GM12873 (cell line): ENCODE results near the gene MED15.

Source experiments
- TF ChIP-seq, protein P1 (sequence below): IDR thresholded peaks from 2 replicates; pipeline ENCODE4 v1.5.1; 2012; ENCODE audit warnings: low read depth, mild to moderate bottlenecking, moderate library complexity, low read length, control low read depth; ENCODE audit not compliant: insufficient read depth; ENCODE audit errors: missing control alignments

MED15 gene, protein sequence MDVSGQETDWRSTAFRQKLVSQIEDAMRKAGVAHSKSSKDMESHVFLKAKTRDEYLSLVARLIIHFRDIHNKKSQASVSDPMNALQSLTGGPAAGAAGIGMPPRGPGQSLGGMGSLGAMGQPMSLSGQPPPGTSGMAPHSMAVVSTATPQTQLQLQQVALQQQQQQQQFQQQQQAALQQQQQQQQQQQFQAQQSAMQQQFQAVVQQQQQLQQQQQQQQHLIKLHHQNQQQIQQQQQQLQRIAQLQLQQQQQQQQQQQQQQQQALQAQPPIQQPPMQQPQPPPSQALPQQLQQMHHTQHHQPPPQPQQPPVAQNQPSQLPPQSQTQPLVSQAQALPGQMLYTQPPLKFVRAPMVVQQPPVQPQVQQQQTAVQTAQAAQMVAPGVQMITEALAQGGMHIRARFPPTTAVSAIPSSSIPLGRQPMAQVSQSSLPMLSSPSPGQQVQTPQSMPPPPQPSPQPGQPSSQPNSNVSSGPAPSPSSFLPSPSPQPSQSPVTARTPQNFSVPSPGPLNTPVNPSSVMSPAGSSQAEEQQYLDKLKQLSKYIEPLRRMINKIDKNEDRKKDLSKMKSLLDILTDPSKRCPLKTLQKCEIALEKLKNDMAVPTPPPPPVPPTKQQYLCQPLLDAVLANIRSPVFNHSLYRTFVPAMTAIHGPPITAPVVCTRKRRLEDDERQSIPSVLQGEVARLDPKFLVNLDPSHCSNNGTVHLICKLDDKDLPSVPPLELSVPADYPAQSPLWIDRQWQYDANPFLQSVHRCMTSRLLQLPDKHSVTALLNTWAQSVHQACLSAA

DNA sequence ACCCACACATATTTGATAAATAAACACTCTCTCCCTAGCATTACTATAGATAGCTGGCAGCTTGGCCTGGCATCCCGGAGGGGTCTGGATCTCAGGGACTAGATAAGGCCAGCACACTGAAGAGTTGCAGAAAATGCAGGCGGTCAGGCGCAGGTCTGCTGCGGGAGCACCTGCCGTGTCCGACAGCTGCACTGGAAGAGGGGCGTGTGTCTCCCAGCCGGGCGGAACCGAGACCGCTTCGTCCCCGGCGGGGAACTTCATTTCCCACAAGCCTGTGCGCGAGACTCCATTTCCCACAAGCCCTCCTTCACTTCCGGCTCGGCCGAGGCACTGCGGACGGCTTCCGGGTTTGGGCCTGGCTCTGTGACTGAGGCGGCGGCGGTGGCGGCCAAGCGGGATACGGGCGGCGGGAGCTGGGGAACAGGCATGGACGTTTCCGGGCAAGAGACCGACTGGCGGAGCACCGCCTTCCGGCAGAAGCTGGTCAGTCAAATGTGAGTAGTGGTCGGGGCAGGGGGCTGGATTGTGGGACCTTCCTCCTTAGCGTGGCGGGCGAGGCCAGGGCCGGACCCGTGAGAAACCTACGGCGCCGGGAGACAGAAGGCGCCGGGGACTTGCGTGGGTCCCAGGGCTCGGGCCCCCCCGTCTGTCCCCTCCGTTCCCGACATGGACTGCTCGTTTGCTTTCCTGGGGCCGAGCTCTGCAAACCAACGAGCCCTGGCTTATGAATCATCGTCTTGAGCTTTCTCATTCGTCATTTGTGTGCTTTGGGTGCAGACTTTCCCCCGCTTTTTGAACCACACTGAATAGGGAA is at the start of gene MED15:
Gene MED15 (plus strand): TSS at position 358 of the 814 bp plus-strand sequence. CDS start 69 bp downstream, at position 427.
- TF ChIP-seq, protein P1, sequence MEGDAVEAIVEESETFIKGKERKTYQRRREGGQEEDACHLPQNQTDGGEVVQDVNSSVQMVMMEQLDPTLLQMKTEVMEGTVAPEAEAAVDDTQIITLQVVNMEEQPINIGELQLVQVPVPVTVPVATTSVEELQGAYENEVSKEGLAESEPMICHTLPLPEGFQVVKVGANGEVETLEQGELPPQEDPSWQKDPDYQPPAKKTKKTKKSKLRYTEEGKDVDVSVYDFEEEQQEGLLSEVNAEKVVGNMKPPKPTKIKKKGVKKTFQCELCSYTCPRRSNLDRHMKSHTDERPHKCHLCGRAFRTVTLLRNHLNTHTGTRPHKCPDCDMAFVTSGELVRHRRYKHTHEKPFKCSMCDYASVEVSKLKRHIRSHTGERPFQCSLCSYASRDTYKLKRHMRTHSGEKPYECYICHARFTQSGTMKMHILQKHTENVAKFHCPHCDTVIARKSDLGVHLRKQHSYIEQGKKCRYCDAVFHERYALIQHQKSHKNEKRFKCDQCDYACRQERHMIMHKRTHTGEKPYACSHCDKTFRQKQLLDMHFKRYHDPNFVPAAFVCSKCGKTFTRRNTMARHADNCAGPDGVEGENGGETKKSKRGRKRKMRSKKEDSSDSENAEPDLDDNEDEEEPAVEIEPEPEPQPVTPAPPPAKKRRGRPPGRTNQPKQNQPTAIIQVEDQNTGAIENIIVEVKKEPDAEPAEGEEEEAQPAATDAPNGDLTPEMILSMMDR: no peak

DNA sequence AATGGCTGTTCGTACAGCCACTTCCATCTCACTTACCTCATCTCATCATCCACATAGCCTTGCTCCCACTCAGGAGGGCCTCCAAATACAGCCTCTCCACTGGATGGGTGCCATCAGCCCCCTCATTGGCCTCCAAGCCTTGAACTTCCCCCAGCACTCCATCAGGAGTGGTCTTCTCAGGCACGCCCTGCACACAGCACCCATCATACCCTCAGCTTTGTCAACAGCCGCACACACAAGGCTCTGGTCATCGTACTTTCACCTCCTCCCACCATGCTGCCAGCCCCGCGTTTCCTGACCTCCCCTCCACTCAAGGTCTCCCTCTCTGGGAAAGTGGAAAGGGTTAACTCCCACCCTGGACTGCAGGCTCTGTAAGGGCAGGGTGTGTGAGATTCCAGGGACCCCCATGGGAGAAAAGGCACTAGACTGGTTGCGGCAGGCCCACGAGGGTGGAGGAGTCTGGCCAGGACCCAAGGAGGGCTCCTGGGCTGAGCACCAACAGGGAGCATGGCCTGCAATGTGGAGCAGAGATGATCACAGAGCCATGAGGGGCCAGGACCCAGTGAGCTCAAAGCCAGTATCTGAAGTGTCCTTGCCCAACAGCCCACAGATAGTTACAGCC is 48.8 kb upstream of the MED15 start:
- TF ChIP-seq, protein P1: no peak

DNA sequence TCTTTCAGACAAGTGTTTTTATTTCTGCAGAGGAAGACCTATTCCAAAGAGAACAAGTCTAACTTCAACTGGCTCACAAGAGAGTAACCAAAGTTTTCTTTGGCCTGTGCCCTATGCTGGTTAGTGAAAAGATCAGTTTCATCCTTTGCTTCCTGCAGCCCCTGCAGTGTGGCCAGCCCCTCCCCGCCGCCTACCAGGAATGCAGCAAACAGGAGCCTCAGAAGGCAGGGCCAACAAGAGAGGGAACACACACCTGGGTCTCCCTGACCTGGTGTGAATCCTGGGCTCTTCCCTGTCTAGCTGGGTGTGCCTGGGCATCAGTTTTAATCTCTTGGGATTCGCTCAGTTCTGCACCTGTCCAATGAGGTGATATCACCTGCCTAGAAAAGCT is 48.3 kb upstream of the MED15 start:
- TF ChIP-seq, protein P1: no peak

DNA sequence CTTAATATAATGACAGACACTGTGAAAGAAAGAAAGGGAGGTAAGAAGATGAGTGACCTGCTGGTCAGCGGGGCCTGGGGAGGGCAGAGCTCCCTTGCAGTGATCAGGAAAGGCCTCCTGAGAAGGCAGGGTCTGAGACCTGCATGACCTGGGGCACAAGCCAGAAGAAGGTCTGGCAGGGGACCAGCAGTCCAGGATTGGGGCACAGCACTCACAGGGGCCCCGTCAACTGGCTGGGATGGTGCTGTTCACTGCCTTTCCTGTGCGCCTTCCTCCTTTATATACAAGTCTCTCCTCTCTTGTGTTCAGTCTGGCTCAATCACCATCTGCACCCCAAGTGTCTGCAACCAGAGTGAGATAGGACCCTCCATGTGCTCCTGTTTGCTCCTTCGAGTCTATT is 47.5 kb upstream of the MED15 start:
- TF ChIP-seq, protein P1: no peak

DNA sequence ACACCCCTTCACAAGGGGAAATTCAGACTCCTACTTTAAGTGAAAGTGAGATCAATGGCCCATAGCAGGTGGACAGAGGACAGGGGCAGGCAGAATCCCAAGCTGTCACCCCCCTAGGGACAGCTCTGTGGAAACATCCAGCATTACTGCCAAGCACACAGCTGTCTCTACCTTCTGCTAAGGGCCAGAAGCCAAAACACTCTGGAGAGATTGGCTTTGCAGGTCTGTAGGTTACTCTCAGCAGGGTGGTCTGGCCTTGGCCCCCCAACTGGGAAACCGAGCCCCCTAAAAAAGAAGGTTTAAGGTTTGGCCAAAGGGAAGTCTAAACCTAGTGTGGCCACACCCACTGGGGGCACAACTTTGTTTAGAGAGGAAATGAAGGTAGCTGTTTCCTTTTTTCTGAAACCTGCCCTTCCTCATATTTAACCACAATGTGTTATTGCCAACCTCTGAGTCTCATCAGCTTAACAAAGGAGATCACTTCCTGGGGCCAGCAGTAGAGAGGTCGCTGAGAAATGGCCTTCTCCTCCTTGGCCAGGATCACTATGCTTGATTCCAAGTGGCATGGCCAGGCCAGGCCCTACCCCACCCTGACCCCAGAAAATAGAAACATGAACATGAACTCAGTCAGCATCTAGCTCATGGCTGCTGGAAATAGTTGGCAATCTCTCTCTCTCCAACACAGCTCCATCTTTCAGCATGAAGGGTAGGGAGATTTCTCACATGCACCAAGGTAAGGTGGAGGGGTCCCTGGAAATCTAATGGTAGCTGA is 43.9 kb upstream of the MED15 start:
- TF ChIP-seq, protein P1: no peak

DNA sequence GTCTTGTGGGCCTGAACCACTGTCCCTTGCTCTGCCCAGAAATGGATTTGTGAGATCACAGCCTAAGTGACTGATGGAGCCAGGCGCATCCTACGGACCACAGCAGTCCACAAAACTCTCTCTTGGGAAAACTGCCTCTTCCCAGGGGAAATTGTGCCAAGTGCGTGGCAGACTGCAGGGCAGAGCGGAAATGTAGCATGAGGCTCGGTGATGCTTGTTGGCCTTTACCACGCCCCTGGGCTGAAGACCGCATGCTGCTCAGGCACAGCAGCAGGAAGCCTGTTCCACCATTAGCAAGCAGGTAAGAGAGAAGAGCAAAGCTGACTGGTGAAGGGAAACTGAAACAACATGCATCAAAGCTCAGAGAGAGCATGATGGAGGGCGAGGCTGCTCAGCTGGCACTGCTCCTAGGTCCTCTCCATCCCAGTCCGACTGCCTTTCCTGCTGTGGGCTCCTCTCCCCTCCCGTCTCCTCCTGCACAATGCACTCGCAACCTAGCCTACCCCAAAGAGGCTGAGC is 43.3 kb upstream of the MED15 start:
- TF ChIP-seq, protein P1: no peak
